GM18508 (cell line): Measurements from ENCODE around the gene RGR.
"Not testable (repeated sequence)": the region's sequence is repeated elsewhere in the genome, so short reads cannot be mapped to it uniquely, and the experiment has no call there.

ENCODE experiments used
- ATAC-seq: cut with Tn5 transposase; IDR thresholded peaks from one replicate; pipeline ENCODE4 v1.9.1; 2021; ENCODE audit warnings: moderate number of reproducible peaks; ENCODE audit not compliant: insufficient read depth, unreplicated experiment

The RGR gene

GRCh38 chr10:84254552-84255478 is 10.0 kb downstream of the RGR start:
- no peak for ATAC-seq

- ATAC-seq = no peak
These were observed 11.9 kb downstream of the RGR start for GRCh38 chr10:84256510-84257342.

GRCh38 chr10:84257343-84258020 is 12.6 kb downstream of the RGR start:
- ATAC-seq = no peak

DNA sequence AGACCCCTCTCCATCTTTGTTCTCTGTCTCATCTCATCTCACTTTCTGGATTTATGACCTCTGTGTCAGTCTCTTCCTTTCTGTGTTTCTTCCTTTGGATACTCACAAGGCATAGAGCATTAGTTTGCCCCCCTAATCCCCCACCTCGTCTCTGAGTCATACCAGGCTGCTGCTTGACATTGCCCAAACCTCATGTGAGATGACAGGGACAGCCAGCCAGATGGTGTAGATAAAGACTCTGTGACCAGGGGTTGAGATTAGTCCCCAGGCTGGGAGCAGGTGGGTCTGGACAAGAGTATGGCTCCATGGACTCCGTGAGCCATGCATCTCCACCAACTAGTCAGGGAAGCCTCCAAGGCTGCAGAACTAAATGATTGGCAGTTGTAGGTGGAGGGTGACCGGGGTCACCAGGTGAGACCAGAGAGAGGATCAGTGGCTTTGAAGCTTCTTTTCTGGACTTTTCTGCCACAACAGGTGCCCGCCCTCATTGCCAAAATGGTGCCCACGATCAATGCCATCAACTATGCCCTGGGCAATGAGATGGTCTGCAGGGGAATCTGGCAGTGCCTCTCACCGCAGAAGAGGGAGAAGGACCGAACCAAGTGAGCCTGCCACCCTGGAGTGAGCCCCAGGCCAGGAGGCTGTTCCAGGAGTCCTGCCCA is 13.3 kb downstream of the RGR start:
- no peak for ATAC-seq

DNA sequence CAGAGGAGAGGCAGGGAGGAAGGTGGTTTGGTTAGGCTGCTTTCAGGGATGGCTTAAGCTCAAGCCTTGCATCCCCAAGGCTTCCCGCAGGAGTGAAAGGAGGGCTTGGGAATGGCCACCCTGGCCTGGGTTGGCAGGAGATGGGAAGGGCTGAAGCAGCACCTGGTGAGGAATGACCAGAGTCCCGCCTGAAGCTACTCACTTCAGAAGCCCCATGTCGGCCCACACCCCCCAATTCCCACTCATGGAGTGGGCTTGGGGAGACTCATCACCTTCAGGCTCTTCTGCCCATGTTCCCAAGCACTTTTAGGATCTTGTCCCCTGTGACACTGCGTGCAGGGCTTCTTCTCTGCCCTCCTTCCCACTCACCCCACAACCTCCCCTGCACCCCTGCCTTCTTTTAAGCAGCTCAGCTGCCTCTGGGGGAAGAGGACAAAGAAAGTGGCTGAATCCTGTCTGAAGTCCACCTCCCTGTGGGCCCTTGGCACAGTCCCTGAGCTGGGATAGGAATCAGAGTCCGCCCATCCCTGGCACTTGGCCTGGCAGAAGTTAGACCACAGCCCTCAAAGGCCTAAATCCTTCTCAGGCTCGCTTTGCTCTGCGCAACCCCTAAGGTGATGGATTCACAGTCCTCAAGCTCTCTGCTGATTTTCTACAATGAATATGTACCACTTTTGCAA is 16.5 kb downstream of the RGR start:
- ATAC-seq = no peak

- no peak for ATAC-seq
These were observed 17.5 kb downstream of the RGR start for GRCh38 chr10:84262190-84262956.

DNA sequence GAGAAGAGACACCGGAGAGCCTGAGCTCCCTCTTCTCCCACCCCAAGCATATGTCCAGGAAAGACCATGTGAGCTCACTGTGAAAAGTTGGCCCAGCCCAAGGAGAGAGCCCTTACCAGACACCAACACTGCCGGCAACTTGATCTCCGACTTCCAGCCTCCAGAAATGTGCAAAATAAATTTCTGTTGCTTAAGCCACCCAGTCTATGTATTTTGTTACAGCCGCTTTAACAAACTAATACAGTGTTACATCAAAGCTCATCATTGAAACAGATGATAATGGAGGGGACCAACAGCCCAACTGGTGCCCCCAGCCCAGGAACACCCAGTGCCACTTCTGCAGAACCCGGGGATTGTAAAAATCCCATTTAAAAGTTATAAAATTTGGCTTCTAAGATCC is 18.9 kb downstream of the RGR start:
- no peak for ATAC-seq

- no peak for ATAC-seq
These were observed 19.8 kb downstream of the RGR start for GRCh38 chr10:84264611-84265141.

- ATAC-seq = no peak
These were observed 20.6 kb downstream of the RGR start for GRCh38 chr10:84265418-84265817.

GRCh38 chr10:84267503-84268126 is 22.8 kb downstream of the RGR start:
- ATAC-seq = no peak

DNA sequence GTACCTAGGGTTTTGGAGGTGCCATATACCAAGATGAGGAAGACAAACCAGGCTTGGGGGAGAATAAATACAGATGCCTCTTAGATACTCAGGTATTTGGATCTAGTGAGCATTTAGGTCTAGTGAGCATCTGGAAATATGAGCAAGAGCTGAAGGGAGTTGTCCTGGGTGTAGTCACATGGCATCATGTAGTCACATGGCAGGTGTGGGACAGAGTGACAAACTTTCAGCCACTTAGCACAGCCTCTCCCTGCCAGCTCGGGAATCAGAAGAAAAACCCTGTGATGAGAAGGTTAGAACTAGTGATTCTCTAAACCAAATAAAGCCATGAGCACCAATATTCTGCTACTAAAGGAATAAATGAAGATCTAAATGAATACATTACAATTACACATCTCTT is 24.3 kb downstream of the RGR start:
- ATAC-seq = no peak

- no peak for ATAC-seq
These were observed 24.9 kb downstream of the RGR start for GRCh38 chr10:84269773-84270172.

GRCh38 chr10:84270708-84271107 is 25.9 kb downstream of the RGR start:
- ATAC-seq = no peak

DNA sequence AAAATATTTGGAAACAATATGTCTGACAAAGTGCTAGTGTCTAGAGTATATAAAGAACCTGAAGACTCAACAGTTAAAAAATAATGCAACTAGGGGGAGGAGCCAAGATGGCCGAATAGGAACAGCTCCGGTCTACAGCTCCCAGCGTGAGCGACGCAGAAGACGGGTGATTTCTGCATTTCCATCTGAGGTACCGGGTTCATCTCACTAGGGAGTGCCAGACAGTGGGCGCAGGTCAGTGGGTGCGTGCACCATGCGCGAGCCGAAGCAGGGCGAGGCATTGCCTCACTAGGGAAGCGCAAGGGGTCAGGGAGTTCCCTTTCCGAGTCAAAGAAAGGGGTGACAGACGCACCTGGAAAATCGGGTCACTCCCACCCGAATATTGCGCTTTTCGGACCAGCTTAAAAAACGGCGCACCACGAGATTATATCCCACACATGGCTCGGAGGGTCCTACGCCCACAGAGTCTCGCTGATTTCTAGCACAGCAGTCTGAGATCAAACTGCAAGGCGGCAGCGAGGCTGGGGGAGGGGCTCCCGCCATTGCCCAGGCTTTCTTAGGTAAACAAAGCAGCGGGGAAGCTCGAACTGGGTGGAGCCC is 35.1 kb downstream of the RGR start:
- ATAC-seq = not testable (repeated sequence)

- ATAC-seq = no peak
These were observed 41.8 kb downstream of the RGR start for GRCh38 chr10:84286695-84287094.

DNA sequence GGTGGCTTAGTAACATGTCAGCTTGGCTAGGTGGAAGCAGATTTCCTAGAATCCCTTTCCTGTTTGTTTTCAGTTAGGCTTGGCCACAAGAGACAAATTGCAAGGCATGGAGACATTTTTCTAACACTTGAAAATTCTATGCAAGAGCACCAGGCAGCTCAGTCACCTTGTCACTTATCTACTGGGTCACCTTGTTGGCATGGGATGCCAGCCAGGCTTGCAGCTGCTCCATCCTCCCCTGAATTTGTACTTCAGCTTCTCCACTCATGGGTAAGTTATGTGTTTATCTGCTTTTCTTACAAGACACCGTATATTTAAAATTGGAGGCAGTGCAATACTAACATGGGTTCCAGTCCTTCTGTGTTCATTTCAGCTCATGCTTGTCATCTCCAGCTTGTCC is 43.3 kb downstream of the RGR start:
- ATAC-seq = no peak

DNA sequence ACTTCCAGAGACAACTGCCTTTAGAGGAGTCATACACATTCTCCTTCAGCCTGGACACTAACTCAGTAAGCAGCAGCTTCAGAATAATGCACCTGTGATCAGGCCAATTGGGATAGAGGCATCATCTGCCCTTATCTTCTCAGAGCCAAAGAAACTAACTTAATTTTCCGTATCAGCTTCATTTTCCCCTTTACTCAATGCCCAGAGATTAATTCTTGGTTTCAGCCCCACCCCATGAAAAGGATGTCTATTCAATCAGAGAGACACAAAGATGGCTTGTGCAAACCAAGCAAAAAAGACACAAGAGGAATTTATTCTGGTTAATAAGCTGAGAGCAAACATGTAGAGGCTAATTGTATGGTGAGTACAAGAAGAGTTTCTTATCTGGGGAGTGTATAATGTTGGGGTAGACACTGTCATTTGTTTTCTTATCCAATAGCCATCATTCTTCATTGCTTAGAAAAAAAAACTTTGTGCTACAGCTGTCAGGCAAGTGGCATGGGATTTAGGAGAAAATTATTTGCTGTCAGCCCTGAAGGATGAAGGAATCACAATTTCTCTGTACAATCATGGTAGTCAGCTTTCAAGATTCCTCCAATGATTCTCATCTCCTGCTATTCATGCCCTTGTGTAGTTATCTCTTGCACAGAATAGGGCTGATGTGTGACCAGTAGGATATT is 44.8 kb downstream of the RGR start:
- no peak for ATAC-seq
